Cardiac fibroblast (primary cell): ENCODE results near the gene CTTNBP2.

Experiments
- DNase-seq, 2 donors: peaks; one replicate each; pipeline versions ENCODE4 v3.0.0 to v3.0.0-alpha.2; 2010; ENCODE audit warnings: low read depth in 2 of 2
- H3K4me3 ChIP-seq, 2 donors: replicated peaks in 1 of 2; 1 replicate in 1 of 2; 2 replicates in 1 of 2; pipeline ENCODE4 v1.5.1; 2011; ENCODE audit warnings: low read depth in 2 of 2, low read length in 2 of 2, mild to moderate bottlenecking in 2 of 2, moderate library complexity in 1 of 2
- CTCF ChIP-seq: IDR thresholded peaks from one replicate; pipeline ENCODE4 v1.5.1; 2011; ENCODE audit warnings: low read depth, mild to moderate bottlenecking, low read length, inconsistent platforms

Gene CTTNBP2

GRCh38 chr7:117827862-117828261 lies 45.4 kb downstream of the CTTNBP2 start:
- peak in 1 of 2 donors; percentile 2 for DNase-seq

GRCh38 chr7:117825132-117825531 lies 48.1 kb downstream of the CTTNBP2 start:
- no peak overlapping the region for H3K4me3 ChIP-seq
- no peak for TF ChIP-seq CTCF
- peak; percentile 5 to 24 for DNase-seq

More at GRCh38 chr7:117827862-117828261, 45.4 kb downstream of the CTTNBP2 start:
- no peak for TF ChIP-seq CTCF
- no peak overlapping the region for H3K4me3 ChIP-seq

GRCh38 chr7:117824592-117824991 lies 48.6 kb downstream of the CTTNBP2 start:
- DNase-seq: no peak
- H3K4me3 ChIP-seq: no peak overlapping the region
- TF ChIP-seq CTCF: no peak

GRCh38 chr7:117819558-117819957 lies 53.7 kb downstream of the CTTNBP2 start:
- no peak overlapping the region for H3K4me3 ChIP-seq
- DNase-seq: no peak
- no peak for TF ChIP-seq CTCF

- no peak for TF ChIP-seq CTCF
- no peak overlapping the region for H3K4me3 ChIP-seq
- no peak for DNase-seq
These were observed 55.0 kb downstream of the CTTNBP2 start for GRCh38 chr7:117818232-117818631.

- peak in 1 of 2 donors; percentile 5 for DNase-seq
- H3K4me3 ChIP-seq: no peak overlapping the region
- no peak for TF ChIP-seq CTCF
These were observed 56.5 kb downstream of the CTTNBP2 start for GRCh38 chr7:117816727-117817126.

GRCh38 chr7:117811696-117812095 lies 61.5 kb downstream of the CTTNBP2 start:
- TF ChIP-seq CTCF: no peak
- DNase-seq: no peak

More at GRCh38 chr7:117811696-117812095, 61.5 kb downstream of the CTTNBP2 start:
- H3K4me3 ChIP-seq: no peak overlapping the region
